OCI-LY3 (cell line): ENCODE results near the gene PPARG.

Experiments
- H2AFZ ChIP-seq: fragments of 200-600, 300-600 bp; shearing (Covaris generic); 2 replicates; pipeline ENCODE4 v1.6.0; 2014; ENCODE audit warnings: antibody characterized with exemption, low read depth, low read length
- H3K27ac ChIP-seq: fragments of 200-600, 300-600 bp; sonication (generic); 2 replicates; pipeline ENCODE4 v1.5.1; 2014; ENCODE audit warnings: mild to moderate bottlenecking, low read length, moderate library complexity, mixed read lengths
- H3K27me3 ChIP-seq: fragments of 200-600, 300-600 bp; sonication (generic); 2 replicates; pipeline ENCODE4 v1.6.1; 2014; ENCODE audit warnings: low read depth, low read length, mixed read lengths
- H3K36me3 ChIP-seq: fragments of 200-600, 300-600 bp; sonication (generic); replicated peaks from 2 replicates; pipeline ENCODE3; 2014; ENCODE audit warnings: low read depth, low read length, mixed read lengths
- H3K4me1 ChIP-seq: fragments of 300-600, 200-600 bp; sonication (generic); 2 replicates; pipeline ENCODE4 v1.6.1; 2014; ENCODE audit warnings: low read length, mixed read lengths
- H3K4me2 ChIP-seq: fragments of 200-600, 300-600 bp; sonication (generic); 2 replicates; pipeline ENCODE4 v1.6.1; 2014; ENCODE audit warnings: low read length, mixed read lengths
- H3K4me3 ChIP-seq: fragments of 300-600, 200-600 bp; sonication (generic); 2 replicates; pipeline ENCODE4 v1.5.1; 2014; ENCODE audit warnings: antibody characterized with exemption, mild to moderate bottlenecking, low read length, moderate library complexity
- H3K79me2 ChIP-seq: fragments of 300-600, 200-600 bp; shearing (Covaris generic); 2 replicates; pipeline ENCODE4 v1.6.1; 2014; ENCODE audit warnings: mild to moderate bottlenecking, low read length, mixed read lengths
- H3K9ac ChIP-seq: fragments of 300-600, 200-600 bp; shearing (Covaris generic); 2 replicates; pipeline ENCODE4 v1.6.0; 2014; ENCODE audit warnings: mild to moderate bottlenecking, low read length, moderate library complexity
- H3K9me3 ChIP-seq: fragments of 200-600, 300-600 bp; shearing (Covaris generic); 2 replicates; pipeline ENCODE4 v1.6.1; 2014; ENCODE audit warnings: low read length, mixed read lengths; ENCODE audit not compliant: insufficient read depth
- H4K20me1 ChIP-seq: fragments of 200-600, 300-600 bp; sonication (generic); 2 replicates; pipeline ENCODE4 v1.6.1; 2016; ENCODE audit warnings: low read length, mixed read lengths; ENCODE audit not compliant: insufficient read depth
- EZH2phosphoT487 ChIP-seq: fragments of 200-600 bp; shearing (Covaris generic); IDR thresholded peaks from 2 replicates; pipeline ENCODE4 v1.6.1; 2018; ENCODE audit warnings: antibody characterized with exemption, mixed run types, low read depth
- TF ChIP-seq, protein P1 (sequence below): fragments of 200-600, 300-600 bp; sonication (generic); IDR thresholded peaks from 2 replicates; pipeline ENCODE4 v1.5.1; 2014; ENCODE audit warnings: antibody characterized with exemption, low read length, low read depth

Gene PPARG

GRCh38 chr3:12424635-12425319 is 135.9 kb downstream of the PPARG start:
- TF ChIP-seq EZH2phosphoT487: no peak
- TF ChIP-seq, protein P1, sequence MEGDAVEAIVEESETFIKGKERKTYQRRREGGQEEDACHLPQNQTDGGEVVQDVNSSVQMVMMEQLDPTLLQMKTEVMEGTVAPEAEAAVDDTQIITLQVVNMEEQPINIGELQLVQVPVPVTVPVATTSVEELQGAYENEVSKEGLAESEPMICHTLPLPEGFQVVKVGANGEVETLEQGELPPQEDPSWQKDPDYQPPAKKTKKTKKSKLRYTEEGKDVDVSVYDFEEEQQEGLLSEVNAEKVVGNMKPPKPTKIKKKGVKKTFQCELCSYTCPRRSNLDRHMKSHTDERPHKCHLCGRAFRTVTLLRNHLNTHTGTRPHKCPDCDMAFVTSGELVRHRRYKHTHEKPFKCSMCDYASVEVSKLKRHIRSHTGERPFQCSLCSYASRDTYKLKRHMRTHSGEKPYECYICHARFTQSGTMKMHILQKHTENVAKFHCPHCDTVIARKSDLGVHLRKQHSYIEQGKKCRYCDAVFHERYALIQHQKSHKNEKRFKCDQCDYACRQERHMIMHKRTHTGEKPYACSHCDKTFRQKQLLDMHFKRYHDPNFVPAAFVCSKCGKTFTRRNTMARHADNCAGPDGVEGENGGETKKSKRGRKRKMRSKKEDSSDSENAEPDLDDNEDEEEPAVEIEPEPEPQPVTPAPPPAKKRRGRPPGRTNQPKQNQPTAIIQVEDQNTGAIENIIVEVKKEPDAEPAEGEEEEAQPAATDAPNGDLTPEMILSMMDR: no peak
- Histone ChIP-seq H3K4me3 (no peak overlapping the region), H3K36me3 (no peaks in the 10 kb centered on the region), H2AFZ (0 out of 2 replicates have a peak overlapping the region, but pooled peaks have one; percentile 59), H3K79me2 (no peaks in the 10 kb centered on the region), H3K4me2 (peak overlapping the region; percentile 14; the same call in 1 of the 2 replicates), H3K9ac (no peak overlapping the region), H3K9me3 (no peaks in the 10 kb centered on the region), H3K27ac (no peak overlapping the region), H3K4me1 (peaks cover 7% of the 10 kb centered on the region), H4K20me1 (no peaks in the 10 kb centered on the region), H3K27me3 (peaks cover 26% of the 10 kb centered on the region; the same call in 1 of the 2 replicates)

DNA sequence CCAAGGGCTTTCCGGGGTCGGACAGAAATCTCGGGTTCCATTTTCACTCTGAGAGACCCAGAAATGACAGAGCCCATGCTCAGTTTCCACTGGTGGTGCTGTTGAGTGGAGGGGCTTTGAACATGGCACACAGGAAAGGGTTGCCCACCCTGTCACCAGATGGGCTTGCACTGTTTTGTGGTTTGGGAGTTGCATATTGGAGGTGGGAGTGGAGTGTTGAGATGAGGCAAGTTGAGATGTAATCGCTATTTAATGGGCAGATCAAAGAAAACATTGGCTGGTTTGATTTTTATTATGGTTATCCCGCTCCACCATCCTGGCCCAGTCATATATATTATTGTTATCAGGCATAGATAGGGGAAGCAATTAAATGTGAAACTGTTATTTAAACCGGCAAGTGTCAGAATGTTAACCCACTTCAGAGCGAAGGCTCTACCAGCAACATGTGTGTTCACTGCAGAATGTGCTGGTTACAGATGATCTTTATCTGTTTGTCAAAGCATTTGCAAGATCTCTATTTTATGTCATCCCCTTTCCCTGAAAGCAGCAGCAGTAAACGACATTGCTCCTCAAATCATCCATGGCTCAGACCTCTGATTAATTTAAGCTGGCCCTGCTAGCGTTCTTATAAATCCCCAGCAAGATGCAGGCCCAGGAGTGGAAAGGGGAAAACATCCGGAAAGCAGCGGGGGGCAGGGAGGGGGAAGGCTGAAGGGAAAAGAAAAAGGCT is 137.1 kb downstream of the PPARG start:
- no peak overlapping the region for H3K4me3 ChIP-seq
- no peak overlapping the region for H3K27ac ChIP-seq
- peaks cover 7% of the 10 kb centered on the region for H3K4me1 ChIP-seq
- H3K4me2 ChIP-seq: no peak overlapping the region
- H3K36me3 ChIP-seq: no peaks in the 10 kb centered on the region
- TF ChIP-seq, protein P1: no peak
- no peak for TF ChIP-seq EZH2phosphoT487
- H2AFZ ChIP-seq: no peak overlapping the region
- no peak overlapping the region for H3K9ac ChIP-seq
- no peaks in the 10 kb centered on the region for H3K9me3 ChIP-seq
- H3K79me2 ChIP-seq: no peaks in the 10 kb centered on the region
- no peaks in the 10 kb centered on the region for H4K20me1 ChIP-seq
- peaks cover 19% of the 10 kb centered on the region; the same call in 1 of the 2 replicates for H3K27me3 ChIP-seq

GRCh38 chr3:12427551-12427950 is 138.7 kb downstream of the PPARG start:
- Histone ChIP-seq H3K27ac (no peak overlapping the region), H3K9me3 (no peaks in the 10 kb centered on the region), H3K9ac (no peak overlapping the region), H3K4me1 (peaks cover 7% of the 10 kb centered on the region), H3K4me2 (no peak overlapping the region), H4K20me1 (no peaks in the 10 kb centered on the region), H2AFZ (no peak overlapping the region), H3K27me3 (peaks cover 12% of the 10 kb centered on the region; the same call in 1 of the 2 replicates), H3K4me3 (no peak overlapping the region), H3K36me3 (no peaks in the 10 kb centered on the region), H3K79me2 (no peaks in the 10 kb centered on the region)
- TF ChIP-seq, protein P1: no peak
- no peak for TF ChIP-seq EZH2phosphoT487

DNA sequence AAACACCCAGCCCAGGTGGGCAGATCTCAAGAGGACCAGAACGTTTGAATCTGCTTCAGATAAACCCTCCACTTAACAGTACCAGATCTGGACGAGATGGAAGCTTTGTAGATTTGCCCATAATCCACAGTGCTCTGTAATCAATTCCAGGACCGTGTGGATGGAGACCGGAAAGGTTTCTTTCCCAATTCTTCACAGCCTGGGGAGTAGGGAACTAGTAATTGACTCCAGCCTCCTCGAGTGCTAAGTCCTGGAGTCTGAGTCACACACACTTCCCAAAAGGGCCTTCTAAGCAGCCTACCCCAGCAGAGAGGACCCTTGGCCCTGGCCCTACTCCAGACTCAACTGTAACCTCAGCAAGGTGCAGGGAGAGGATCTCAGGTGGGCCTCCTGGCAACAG is 139.3 kb downstream of the PPARG start:
- H4K20me1 ChIP-seq: no peaks in the 10 kb centered on the region
- no peak overlapping the region for H2AFZ ChIP-seq
- no peak overlapping the region for H3K27ac ChIP-seq
- peaks cover 18% of the 10 kb centered on the region; the same call in 1 of the 2 replicates for H3K27me3 ChIP-seq
- H3K4me1 ChIP-seq: peaks cover 7% of the 10 kb centered on the region
- no peaks in the 10 kb centered on the region for H3K79me2 ChIP-seq
- no peak overlapping the region for H3K4me2 ChIP-seq
- H3K36me3 ChIP-seq: no peaks in the 10 kb centered on the region
- no peak overlapping the region for H3K9ac ChIP-seq
- H3K4me3 ChIP-seq: no peak overlapping the region
- no peaks in the 10 kb centered on the region for H3K9me3 ChIP-seq
- TF ChIP-seq EZH2phosphoT487: no peak
- TF ChIP-seq, protein P1: no peak
